HG02678 (cell line): Measurements from ENCODE around the gene PON1.

ENCODE experiments used
- ATAC-seq: cut with Tn5 transposase; IDR thresholded peaks from one replicate; pipeline ENCODE4 v1.9.1; 2021; ENCODE audit warnings: mild to moderate bottlenecking, moderate library complexity; ENCODE audit not compliant: unreplicated experiment

PON1 gene

DNA sequence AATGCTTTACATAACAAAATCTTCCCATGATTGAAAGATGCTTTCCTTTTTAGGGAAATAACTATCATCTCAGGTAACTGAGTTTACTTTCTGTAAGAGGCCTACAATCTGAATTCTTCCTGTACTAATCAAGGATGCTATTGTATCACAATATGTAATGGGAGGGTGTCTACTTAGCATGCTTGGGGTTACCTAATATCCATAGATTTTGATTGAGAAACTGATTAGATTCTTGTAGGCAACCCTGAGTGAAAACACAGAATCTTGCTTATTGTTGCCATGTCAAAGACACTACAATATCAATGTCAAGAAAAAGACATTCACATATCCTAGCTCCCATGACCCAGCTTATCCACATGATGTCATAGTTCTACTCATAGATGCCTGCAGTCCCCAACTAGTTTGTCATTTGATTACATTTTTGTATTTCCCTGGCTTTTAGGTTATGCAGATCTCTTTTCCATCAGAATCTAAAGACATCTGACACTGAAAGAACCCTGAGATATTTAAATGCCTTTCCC lies 62.4 kb downstream of the PON1 start:
- no peak for ATAC-seq

DNA sequence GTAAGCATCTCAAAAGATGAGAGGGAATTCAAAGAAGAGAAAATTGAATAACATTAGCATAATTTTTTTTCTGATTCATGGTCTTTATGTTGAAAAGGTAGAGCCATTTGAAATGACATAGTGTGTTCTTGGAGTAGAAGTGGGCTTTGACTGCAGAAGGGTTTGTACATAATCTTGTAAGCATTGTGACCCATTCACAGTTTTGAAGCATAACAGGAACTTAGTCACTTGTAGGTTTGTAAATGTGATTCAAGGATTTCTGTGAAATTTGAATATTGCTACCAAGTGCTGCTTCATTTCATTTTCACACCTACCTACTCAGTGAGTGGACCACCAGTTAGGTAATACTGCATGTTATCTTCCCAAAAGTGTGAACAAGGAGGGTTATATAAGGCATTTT lies 68.6 kb downstream of the PON1 start:
- ATAC-seq = no peak

DNA sequence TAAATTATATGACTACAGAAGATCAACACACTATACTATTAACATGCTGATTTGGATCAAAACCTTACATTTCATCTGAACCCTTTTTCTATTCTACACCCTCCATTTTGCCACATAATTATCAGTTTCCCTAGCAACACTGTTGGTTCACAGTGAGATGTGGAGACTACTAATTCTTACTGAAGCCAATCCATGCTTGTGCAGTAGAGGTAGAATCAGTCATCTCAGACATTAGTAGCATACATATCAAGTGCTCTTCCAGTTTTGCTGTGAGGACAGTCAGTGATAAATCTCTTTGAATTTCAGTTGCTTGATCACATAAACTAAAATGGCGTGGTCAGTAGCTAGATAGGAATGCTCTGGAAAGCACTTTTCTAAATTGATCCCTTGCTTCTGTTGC lies 70.3 kb downstream of the PON1 start:
- ATAC-seq = no peak

- ATAC-seq = no peak
Measured at GRCh38 chr7:95251966-95252365, 72.4 kb downstream of the PON1 start.

DNA sequence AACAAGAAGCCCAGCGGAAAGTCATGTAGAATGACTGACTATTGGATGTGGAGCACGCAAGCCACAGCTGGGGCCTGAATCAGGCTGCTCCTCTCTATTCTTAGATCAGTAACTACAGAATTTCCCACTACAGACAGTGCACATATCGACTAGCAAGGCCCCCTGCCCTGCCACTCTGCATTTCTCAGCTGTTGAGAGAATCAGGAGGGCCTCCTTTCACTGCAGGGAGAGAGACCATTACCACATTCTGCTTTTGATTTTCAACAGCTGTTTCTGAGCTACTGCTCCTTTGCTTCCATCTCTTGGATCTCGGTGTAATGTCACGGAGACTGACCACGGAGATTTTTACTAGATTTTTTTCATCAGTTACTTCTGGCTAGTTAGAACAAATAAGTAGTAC lies 73.8 kb downstream of the PON1 start:
- no peak for ATAC-seq
